Cardiac fibroblast (primary cell): ENCODE results near the gene MYCBPAP.

ENCODE experiments used
- DNase-seq, 2 donors: peaks; one replicate each; pipeline versions ENCODE4 v3.0.0 to v3.0.0-alpha.2; 2010; ENCODE audit warnings: low read depth in 2 of 2
- H3K4me3 ChIP-seq, 2 donors: replicated peaks in 1 of 2; 1 replicate in 1 of 2; 2 replicates in 1 of 2; pipeline ENCODE4 v1.5.1; 2011; ENCODE audit warnings: low read depth in 2 of 2, low read length in 2 of 2, mild to moderate bottlenecking in 2 of 2, moderate library complexity in 1 of 2
- CTCF ChIP-seq: IDR thresholded peaks from one replicate; pipeline ENCODE4 v1.5.1; 2011; ENCODE audit warnings: low read depth, mild to moderate bottlenecking, low read length, inconsistent platforms

Gene MYCBPAP

GRCh38 chr17:50547035-50547735 lies 38.9 kb downstream of the MYCBPAP start, which contains the start of gene SPATA20:
Gene SPATA20, plus strand, starts transcription at chr17:50547174. Its CDS starts 35 bp downstream, at chr17:50547209.
- peak within 1 kb of the TSS; percentile 69 to 70 for H3K4me3 ChIP-seq
- TF ChIP-seq CTCF: peak; percentile 95
- peak; percentile 93 to 95 for DNase-seq

- no peak for DNase-seq
- TF ChIP-seq CTCF: no peak
- H3K4me3 ChIP-seq: peak overlapping the region; percentile 69 to 70
Measured at GRCh38 chr17:50547736-50548083, 39.5 kb downstream of the MYCBPAP start.

GRCh38 chr17:50548831-50549230 lies 40.6 kb downstream of the MYCBPAP start:
- DNase-seq: no peak
- no peak for TF ChIP-seq CTCF

GRCh38 chr17:50549256-50549941 lies 41.2 kb downstream of the MYCBPAP start:
- no peak for DNase-seq
- TF ChIP-seq CTCF: no peak
- H3K4me3 ChIP-seq: no peak overlapping the region

More at GRCh38 chr17:50548831-50549230, 40.6 kb downstream of the MYCBPAP start:
- H3K4me3 ChIP-seq: no peak overlapping the region

GRCh38 chr17:50549969-50550368 lies 41.7 kb downstream of the MYCBPAP start:
- no peak for TF ChIP-seq CTCF
- H3K4me3 ChIP-seq: no peak overlapping the region
- no peak for DNase-seq

- no peak overlapping the region for H3K4me3 ChIP-seq
- TF ChIP-seq CTCF: peak; percentile 90
- peak; percentile 91 to 93 for DNase-seq
Measured at GRCh38 chr17:50550661-50551432, 42.6 kb downstream of the MYCBPAP start.
